Spleen (tissue), 13 donors: ENCODE results near the gene SMCP. TPM values are rescaled to one million over a fixed set of nuclear protein-coding genes. Genes with fewer than 3 reads are reported as not detected.

Source experiments
- DNase-seq: peaks from one replicate; pipeline ENCODE4 v3.0.0-alpha.2; 2020
- H3K27ac ChIP-seq, 8 donors: fragments of 200-600 bp; sonication (generic) in 7 of 8; 1 replicate in 4 of 8; 2 replicates in 4 of 8; pipeline versions ENCODE4 v1.5.0 to v1.8.0; 2016 to 2021; ENCODE audit warnings: inconsistent platforms in 4 of 8, mild to moderate bottlenecking in 4 of 8, moderate library complexity in 1 of 8
- H3K27me3 ChIP-seq, 7 donors: fragments of 200-600 bp; sonication (generic) in 6 of 7; replicated peaks in 1 of 7; 1 replicate in 4 of 7; 2 replicates in 3 of 7; pipeline versions ENCODE4 v1.5.0 to v1.8.0; 2016 to 2021; ENCODE audit warnings: inconsistent platforms in 3 of 7, mild to moderate bottlenecking in 1 of 7
- H3K36me3 ChIP-seq, 6 donors: fragments of 200-600 bp; sonication (generic) in 5 of 6; 1 replicate in 4 of 6; 2 replicates in 2 of 6; pipeline versions ENCODE4 v1.5.0 to v1.8.0; 2016 to 2021; ENCODE audit warnings: inconsistent platforms in 2 of 6
- H3K4me1 ChIP-seq, 6 donors: fragments of 200-600 bp; sonication (generic) in 5 of 6; 1 replicate in 3 of 6; 2 replicates in 3 of 6; pipeline versions ENCODE4 v1.5.0 to v1.8.0; 2016 to 2021; ENCODE audit warnings: inconsistent platforms in 3 of 6
- H3K4me3 ChIP-seq, 8 donors: fragments of 200-600 bp; sonication (generic) in 7 of 8; 1 replicate in 4 of 8; 2 replicates in 4 of 8; pipeline versions ENCODE4 v1.5.0 to v1.8.0; 2016 to 2021; ENCODE audit warnings: inconsistent platforms in 4 of 8, mild to moderate bottlenecking in 4 of 8, moderate library complexity in 2 of 8
- H3K9me3 ChIP-seq, 8 donors: fragments of 200-600 bp; sonication (generic) in 7 of 8; 1 replicate in 4 of 8; 2 replicates in 4 of 8; pipeline versions ENCODE4 v1.5.0 to v1.8.0; 2016 to 2021; ENCODE audit warnings: inconsistent platforms in 4 of 8
- POLR2A ChIP-seq, 3 donors: fragments of 450-650 bp; IDR thresholded peaks; one replicate each; pipeline ENCODE4 v1.5.1; 2017; ENCODE audit warnings: antibody characterized with exemption in 3 of 3, mild to moderate bottlenecking in 1 of 3
- POLR2AphosphoS5 ChIP-seq, 3 donors: sonication (generic); formaldehyde crosslinking; IDR thresholded peaks; one replicate each; pipeline ENCODE4 v1.5.1; 2017; ENCODE audit warnings: antibody characterized with exemption in 3 of 3
- WGBS, 5 donors: extraction: QIAGEN DNeasy Blood & Tissue Kit in 3 of 5; methylation state at CpG; one replicate each; pipeline versions ENCODE4 v1.1.5 to v1.1.7; 2013 to 2018; 5-methylcytosine and 5-hydroxymethylcytosine counted together
- intact Hi-C: fragments of 100-400 bp; cut with DNase I; formaldehyde crosslinking; loops from one replicate; pipeline ENCODE4 v1.15.0; 2023; ENCODE audit warnings: low total_unique reads
- long read RNA-seq, 2 donors: transcript quantifications; one replicate each; lab custom pipeline, GENCODE V29; 2026
- polyA plus RNA-seq, 3 donors: library from polyadenylated mRNA; stranded (reverse); fragments of 200-250 nt; gene quantifications; one replicate each; pipeline ENCODE4 v1.2.1, GENCODE V29; 2013
- total RNA-seq, 7 donors: library from RNA; depleted of rRNA in 3 of 7; stranded (reverse); fragments of >200 nt in 3 of 7; fragmentation: NEBNext Ultra II Directional in 4 of 7; extraction: Animal tissue kit (Norgen Biotek cat#: 25700) in 4 of 7; gene quantifications; one replicate each; pipeline versions ENCODE4 v1.1.0 to v1.2.1, GENCODE V29; 2016 to 2021
- TF ChIP-seq, protein P1 (sequence below), 11 experiments: fragments of 200-600 bp in 7 of 11; fragments of 450-650 bp in 4 of 11; sonication (generic) in 4 of 11; IDR thresholded peaks in 8 of 11; conservative IDR thresholded peaks in 3 of 11; 1 replicate in 7 of 11; 2 replicates in 4 of 11; pipeline versions ENCODE4 v1.4.0 to v1.8.0; 2016 to 2021; ENCODE audit warnings: antibody characterized with exemption in 11 of 11, inconsistent platforms in 4 of 11, mild to moderate bottlenecking in 1 of 11
- donor health status: healthy with polysubstance abuse.
- donor health status: DM: no; HTN: no; CAD: no; lungs with moderate emphysema.
- donor health status: DM: no; HTN: no; CAD: no.
- donor health status: Bipolar disorder and iron deficiency.
- donor health status: healthy.
- donor health status: DM: no; HTN: no; CAD: no.
- donor health status: DM: yes; HTN: yes; CAD: no.

Gene SMCP, protein sequence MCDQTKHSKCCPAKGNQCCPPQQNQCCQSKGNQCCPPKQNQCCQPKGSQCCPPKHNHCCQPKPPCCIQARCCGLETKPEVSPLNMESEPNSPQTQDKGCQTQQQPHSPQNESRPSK
- not detected for total RNA-seq
- not detected for polyA plus RNA-seq
- long read RNA-seq, donor 1: 0 reads
- long read RNA-seq, donor 2: 0 reads

DNA sequence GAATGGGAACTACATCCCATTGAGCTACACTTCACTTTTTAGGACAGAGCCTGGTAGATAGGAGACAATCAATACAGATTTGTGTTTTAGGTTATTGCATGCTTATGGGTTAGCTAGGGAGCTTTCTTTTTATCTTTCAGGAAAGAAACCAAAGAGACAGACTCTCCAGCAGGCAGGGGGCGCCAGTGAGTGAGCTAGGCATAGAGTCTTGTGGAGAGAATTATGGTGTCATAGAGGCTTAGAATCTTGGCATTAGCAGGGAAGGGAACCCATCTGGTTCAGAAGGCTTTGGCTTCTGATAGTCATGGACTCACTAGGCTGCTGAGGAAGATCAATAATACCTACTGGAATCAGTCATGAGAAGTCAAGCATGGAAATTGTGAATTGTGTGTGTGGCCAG lies at the start of gene SMCP:
Gene SMCP (plus strand): TSS at position 281 of the 400 bp plus-strand sequence. CDS start 6,101 bp downstream, outside the sequence.
- 0 to 28% (median 4%) methylated on average over 1 of the region's 1 CpG for WGBS, 5 donors
- Histone ChIP-seq H3K9me3 (no peaks in the 10 kb centered on the region), H3K4me3 (no peak within 1 kb of the TSS), H3K36me3 (no peaks in the 10 kb centered on the region), H3K4me1 (no peaks in the 10 kb centered on the region), H3K27me3 (peaks cover 0 to 15% (median 0%) of the 10 kb centered on the region in 7 donors), H3K27ac (no peak within 1 kb of the TSS)
- no peak for TF ChIP-seq POLR2AphosphoS5 (IDR thresholded peaks at IDR 0.05)
- no peak for TF ChIP-seq POLR2A (IDR thresholded peaks at IDR 0.05)
- TF ChIP-seq, protein P1, sequence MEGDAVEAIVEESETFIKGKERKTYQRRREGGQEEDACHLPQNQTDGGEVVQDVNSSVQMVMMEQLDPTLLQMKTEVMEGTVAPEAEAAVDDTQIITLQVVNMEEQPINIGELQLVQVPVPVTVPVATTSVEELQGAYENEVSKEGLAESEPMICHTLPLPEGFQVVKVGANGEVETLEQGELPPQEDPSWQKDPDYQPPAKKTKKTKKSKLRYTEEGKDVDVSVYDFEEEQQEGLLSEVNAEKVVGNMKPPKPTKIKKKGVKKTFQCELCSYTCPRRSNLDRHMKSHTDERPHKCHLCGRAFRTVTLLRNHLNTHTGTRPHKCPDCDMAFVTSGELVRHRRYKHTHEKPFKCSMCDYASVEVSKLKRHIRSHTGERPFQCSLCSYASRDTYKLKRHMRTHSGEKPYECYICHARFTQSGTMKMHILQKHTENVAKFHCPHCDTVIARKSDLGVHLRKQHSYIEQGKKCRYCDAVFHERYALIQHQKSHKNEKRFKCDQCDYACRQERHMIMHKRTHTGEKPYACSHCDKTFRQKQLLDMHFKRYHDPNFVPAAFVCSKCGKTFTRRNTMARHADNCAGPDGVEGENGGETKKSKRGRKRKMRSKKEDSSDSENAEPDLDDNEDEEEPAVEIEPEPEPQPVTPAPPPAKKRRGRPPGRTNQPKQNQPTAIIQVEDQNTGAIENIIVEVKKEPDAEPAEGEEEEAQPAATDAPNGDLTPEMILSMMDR (IDR thresholded peaks at IDR 0.05 in 8 of 11, conservative IDR thresholded peaks at IDR 0.05 in 3 of 11): no peak
- intact Hi-C loops: loop anchor here (5.0 kb wide), 1 partner anchor 349 kb away; no protein-coding TSS in a partner anchor
- DNase-seq: no peak

DNA sequence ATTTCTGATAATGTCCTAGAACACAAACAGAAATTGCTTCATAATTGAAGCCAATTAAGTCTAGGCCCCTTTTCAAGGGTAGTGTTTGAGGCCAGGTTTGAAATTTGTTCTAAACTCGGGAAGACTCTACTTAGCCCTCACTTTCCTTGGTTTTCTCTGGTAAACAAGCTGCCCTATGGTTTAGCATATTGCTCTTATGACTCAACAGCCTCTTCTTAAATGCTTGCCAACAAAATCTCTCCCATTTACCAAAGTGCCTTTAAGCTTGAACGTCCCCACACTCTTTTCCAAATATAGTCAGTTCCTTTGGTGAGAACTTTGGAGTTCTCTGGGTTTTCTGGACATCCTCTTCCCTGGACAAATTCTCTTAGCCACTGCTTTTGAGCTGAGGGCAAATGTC lies 41.3 kb upstream of the SMCP start:
- TF ChIP-seq, protein P1 (IDR thresholded peaks at IDR 0.05 in 8 of 11, conservative IDR thresholded peaks at IDR 0.05 in 3 of 11): no peak
- TF ChIP-seq POLR2AphosphoS5 (IDR thresholded peaks at IDR 0.05) (no peak), POLR2A (IDR thresholded peaks at IDR 0.05) (no peak)
- WGBS, 5 donors: 54 to 69% (median 65%) methylated on average over 2 of the region's 2 CpGs
- intact Hi-C loops: no loop called here

DNA sequence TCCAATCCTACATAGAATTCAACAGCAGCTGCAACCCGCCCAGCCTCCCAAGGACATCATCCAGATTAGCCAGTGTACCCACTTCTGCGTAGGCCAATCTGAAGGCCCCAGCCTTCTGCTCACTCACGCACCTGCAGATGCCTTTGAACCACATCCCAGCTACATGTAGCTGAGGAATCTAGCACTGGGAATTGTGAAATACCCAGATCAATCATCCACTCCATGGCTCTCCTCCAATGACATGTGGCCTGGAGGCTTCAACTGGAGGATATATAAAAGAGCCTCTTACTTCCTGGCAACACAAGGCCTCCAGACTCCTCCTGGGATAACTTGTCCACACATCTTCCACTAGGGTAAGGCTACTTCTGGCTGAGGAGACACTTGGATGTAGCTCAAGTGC lies 35.6 kb upstream of the SMCP start, which contains the start of gene LCE6A:
Gene LCE6A (plus strand): TSS at position 301 of the 400 bp plus-strand sequence. CDS start 665 bp downstream, outside the sequence.
- 71 to 93% (median 89%) methylated on average over 3 of the region's 3 CpGs for WGBS, 5 donors

More for the DNA sequence above, 41.3 kb upstream of the SMCP start:
- Histone ChIP-seq H3K27me3 (no peaks in the 10 kb centered on the region), H3K36me3 (no peaks in the 10 kb centered on the region), H3K4me1 (no peaks in the 10 kb centered on the region), H3K4me3 (no peak overlapping the region), H3K9me3 (no peaks in the 10 kb centered on the region), H3K27ac (no peak overlapping the region)
- DNase-seq: no peak

DNA sequence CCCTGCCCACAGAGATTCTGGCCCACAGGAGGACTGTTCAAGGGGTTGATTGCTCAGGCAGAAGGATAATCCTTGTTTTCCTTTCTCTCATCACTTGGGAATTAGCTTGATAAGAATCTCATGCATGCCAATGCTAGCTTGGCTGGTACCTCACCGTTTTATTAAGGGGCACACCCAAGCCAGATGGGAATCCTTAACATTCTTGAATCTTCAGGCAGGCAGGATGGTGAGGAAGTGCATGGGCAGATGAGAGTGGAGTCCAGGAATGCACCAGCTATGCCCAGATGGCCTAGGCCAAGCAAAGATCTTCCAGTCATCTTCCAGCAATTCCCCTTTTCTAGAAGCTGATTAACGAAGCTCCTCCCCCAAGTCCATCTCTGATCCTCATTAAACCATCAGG lies 22.5 kb upstream of the SMCP start:
- Histone ChIP-seq H3K4me1 (no peaks in the 10 kb centered on the region), H3K27me3 (peaks cover 0 to 7% (median 0%) of the 10 kb centered on the region in 7 donors), H3K27ac (no peak overlapping the region), H3K9me3 (no peaks in the 10 kb centered on the region), H3K36me3 (no peaks in the 10 kb centered on the region), H3K4me3 (no peak overlapping the region)
- intact Hi-C loops: no loop called here
- TF ChIP-seq POLR2A (IDR thresholded peaks at IDR 0.05) (no peak), POLR2AphosphoS5 (IDR thresholded peaks at IDR 0.05) (no peak)
- TF ChIP-seq, protein P1 (IDR thresholded peaks at IDR 0.05 in 8 of 11, conservative IDR thresholded peaks at IDR 0.05 in 3 of 11): no peak
- DNase-seq: no peak
- 33 to 69% (median 52%) methylated on average over 2 of the region's 2 CpGs for WGBS, 5 donors

More for the DNA sequence above, 35.6 kb upstream of the SMCP start, which contains the start of gene LCE6A:
- Histone ChIP-seq H3K36me3 (no peaks in the 10 kb centered on the region), H3K9me3 (no peaks in the 10 kb centered on the region), H3K27ac (no peak within 1 kb of the TSS), H3K4me1 (no peaks in the 10 kb centered on the region), H3K4me3 (no peak within 1 kb of the TSS), H3K27me3 (peaks cover 0 to 4% (median 0%) of the 10 kb centered on the region in 7 donors)
- TF ChIP-seq, protein P1 (IDR thresholded peaks at IDR 0.05 in 8 of 11, conservative IDR thresholded peaks at IDR 0.05 in 3 of 11): no peak
- TF ChIP-seq POLR2AphosphoS5 (IDR thresholded peaks at IDR 0.05) (no peak), POLR2A (IDR thresholded peaks at IDR 0.05) (no peak)
- intact Hi-C loops: no loop called here
- no peak for DNase-seq
